Transverse colon (tissue), 4 donors: ENCODE results near the gene ZNF33A. TPM values are rescaled to one million over a fixed set of nuclear protein-coding genes. Genes with fewer than 3 reads are reported as not detected.
"Not testable (repeated sequence)": the region's sequence is repeated elsewhere in the genome, so short reads cannot be mapped to it uniquely, and the experiment has no call there.

Source experiments
- DNase-seq: peaks from one replicate; pipeline ENCODE4 v3.0.0-alpha.2; 2019
- H3K27ac ChIP-seq, 4 donors: fragments of 200-600 bp; sonication (generic); 2 replicates each; pipeline ENCODE4 v1.5.1; 2016 to 2018; ENCODE audit warnings: inconsistent platforms in 4 of 4
- H3K27me3 ChIP-seq: fragments of 200-600 bp; sonication (generic); 2 replicates; pipeline ENCODE4 v1.5.1; 2017; ENCODE audit warnings: inconsistent platforms
- H3K36me3 ChIP-seq, 4 donors: fragments of 200-600 bp; sonication (generic); 2 replicates each; pipeline ENCODE4 v1.5.1; 2017 to 2019; ENCODE audit warnings: inconsistent platforms in 4 of 4
- H3K4me1 ChIP-seq, 4 donors: fragments of 200-600 bp; sonication (generic); 2 replicates each; pipeline ENCODE4 v1.5.1; 2017 to 2020; ENCODE audit warnings: inconsistent platforms in 4 of 4
- H3K4me3 ChIP-seq, 4 donors: fragments of 200-600 bp; sonication (generic); 1 replicate in 1 of 4; 2 replicates in 3 of 4; pipeline versions ENCODE4 v1.5.1 to v1.6.1; 2017 to 2019; ENCODE audit warnings: inconsistent platforms in 4 of 4
- H3K9me3 ChIP-seq, 2 donors: fragments of 200-600 bp; sonication (generic); 2 replicates each; pipeline ENCODE4 v1.5.1; 2017 to 2019; ENCODE audit warnings: inconsistent platforms in 2 of 2
- EP300 ChIP-seq: sonication (generic); formaldehyde crosslinking; IDR thresholded peaks from one replicate; pipeline ENCODE4 v1.6.1; 2017; ENCODE audit warnings: antibody characterized with exemption, low read depth
- POLR2A ChIP-seq: fragments of 450-650 bp; IDR thresholded peaks from one replicate; pipeline ENCODE4 v1.6.1; 2016; ENCODE audit warnings: antibody characterized with exemption, mild to moderate bottlenecking, moderate library complexity
- POLR2AphosphoS5 ChIP-seq, 3 donors: sonication (generic); formaldehyde crosslinking; IDR thresholded peaks; one replicate each; pipeline ENCODE4 v1.6.1; 2016; ENCODE audit warnings: antibody characterized with exemption in 3 of 3
- WGBS, 2 donors: methylation state at CpG; one replicate each; pipeline ENCODE4 v1.1.5; 2018; ENCODE audit warnings: low coverage in 1 of 2; 5-methylcytosine and 5-hydroxymethylcytosine counted together
- in situ Hi-C, 4 donors: fragments of 200-750 bp; cut with MboI; loops; one replicate each; pipeline versions ENCODE4 v1.15.0 to v1.15.1; 2017; ENCODE audit warnings: low sequenced_read_pairs in 3 of 4, low pct_ligation_motif_present in 1 of 4, low pct_unique_long_range_greater_than_20kb in 1 of 4
- intact Hi-C: fragments of 100-400 bp; cut with DNase I; formaldehyde crosslinking; loops from one replicate; pipeline ENCODE4 v1.15.1; 2023; ENCODE audit warnings: low total_unique reads
- total RNA-seq, 4 donors: library from RNA; depleted of rRNA; stranded (reverse); fragments of >200 nt; gene quantifications; one replicate each; pipeline ENCODE4 v1.1.0, GENCODE V29; 2016
- TF ChIP-seq, protein P1 (sequence below), 5 experiments: fragments of 200-600 bp in 3 of 5; fragments of 450-650 bp in 2 of 5; sonication (generic) in 3 of 5; IDR thresholded peaks; 1 replicate in 2 of 5; 2 replicates in 3 of 5; pipeline ENCODE4 v1.5.1; 2016 to 2017; ENCODE audit warnings: antibody characterized with exemption in 5 of 5, inconsistent platforms in 3 of 5, mild to moderate bottlenecking in 2 of 5, moderate library complexity in 1 of 5

The ZNF33A gene
- total RNA-seq, 4 donors from 2014 or later: 17.3 to 51.1 (median 25.5) TPM

- in situ Hi-C loops: no loop called here
These were observed 43.9 kb downstream of the ZNF33A start for GRCh38 chr10:38054361-38054797.

DNA sequence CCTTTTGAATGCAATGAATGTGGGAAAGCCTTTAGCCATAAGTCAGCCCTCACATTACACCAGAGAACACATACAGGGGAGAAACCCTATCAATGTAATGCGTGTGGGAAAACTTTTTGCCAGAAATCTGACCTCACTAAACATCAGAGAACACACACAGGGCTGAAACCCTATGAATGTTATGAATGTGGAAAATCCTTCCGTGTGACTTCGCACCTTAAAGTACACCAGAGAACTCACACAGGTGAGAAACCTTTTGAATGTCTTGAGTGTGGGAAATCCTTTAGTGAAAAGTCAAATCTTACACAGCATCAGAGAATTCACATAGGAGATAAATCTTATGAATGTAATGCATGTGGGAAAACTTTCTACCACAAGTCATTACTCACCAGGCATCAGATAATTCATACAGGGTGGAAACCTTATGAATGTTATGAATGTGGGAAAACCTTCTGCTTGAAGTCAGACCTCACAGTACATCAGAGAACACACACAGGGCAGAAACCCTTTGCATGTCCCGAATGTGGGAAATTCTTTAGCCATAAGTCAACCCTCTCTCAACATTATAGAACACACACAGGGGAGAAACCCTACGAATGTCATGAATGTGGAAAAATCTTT is 44.9 kb downstream of the ZNF33A start:
- intact Hi-C loops, in situ Hi-C loops, H3K27ac ChIP-seq, DNase-seq, H3K4me1 ChIP-seq, H3K4me3 ChIP-seq, H3K27me3 ChIP-seq: not testable (repeated sequence)
- 94 to 95% methylated on average over 3 to 5 of the region's 5 CpGs for WGBS, 2 donors
- H3K9me3 ChIP-seq: peaks cover 61 to 66% of the 10 kb centered on the region in 2 donors
- H3K36me3 ChIP-seq: peaks cover 5 to 90% (median 42%) of the 10 kb centered on the region in 4 donors

More at GRCh38 chr10:38054361-38054797, 43.9 kb downstream of the ZNF33A start:
- Histone ChIP-seq H3K27ac (no peak overlapping the region), H3K9me3 (peaks cover 61 to 66% of the 10 kb centered on the region in 2 donors), H3K4me1 (no peaks in the 10 kb centered on the region), H3K36me3 (peaks cover 5 to 90% (median 42%) of the 10 kb centered on the region in 4 donors), H3K4me3 (no peak overlapping the region), H3K27me3 (no peaks in the 10 kb centered on the region)
- intact Hi-C loops: no loop called here
- TF ChIP-seq EP300 (no peak), POLR2A (no peak), POLR2AphosphoS5 (IDR thresholded peaks at IDR 0.05) (no peak)
- DNase-seq: no peak

- H3K27me3 ChIP-seq, DNase-seq, H3K4me1 ChIP-seq, H3K36me3 ChIP-seq, H3K9me3 ChIP-seq, intact Hi-C loops, H3K27ac ChIP-seq, in situ Hi-C loops, H3K4me3 ChIP-seq: not testable (repeated sequence)
- WGBS, 2 donors: 25 to 53% methylated on average over 1 of the region's 1 CpG
These were observed 59.2 kb downstream of the ZNF33A start for GRCh38 chr10:38069663-38070062.

DNA sequence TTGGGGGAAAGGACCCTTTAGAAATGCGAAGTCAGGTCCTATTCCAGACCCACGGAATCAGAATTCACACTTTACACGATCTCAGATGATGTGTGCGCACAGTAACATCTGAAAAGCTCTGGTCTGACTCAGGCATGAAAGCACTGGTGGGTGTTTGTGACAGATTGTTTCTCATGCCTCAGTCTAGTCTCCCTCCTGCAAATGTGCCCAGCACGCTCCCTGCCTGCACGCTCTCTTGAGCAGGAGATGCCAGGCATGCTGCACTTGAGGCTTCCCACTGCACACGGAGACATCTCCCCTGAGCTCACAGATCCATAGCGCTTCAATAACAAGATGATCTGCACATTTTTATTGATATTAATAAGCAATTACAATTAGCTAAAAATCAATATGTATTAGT is 60.0 kb downstream of the ZNF33A start:
- intact Hi-C loops (no loop called here), in situ Hi-C loops (no loop called here)
- no peak overlapping the region for H3K4me3 ChIP-seq
- no peak for DNase-seq
- H3K27me3 ChIP-seq: no peaks in the 10 kb centered on the region
- WGBS, 2 donors: 87 to 97% methylated on average over 4 to 8 of the region's 8 CpGs
- no peaks in the 10 kb centered on the region for H3K9me3 ChIP-seq
- no peaks in the 10 kb centered on the region for H3K36me3 ChIP-seq
- no peak overlapping the region for H3K27ac ChIP-seq
- no peaks in the 10 kb centered on the region for H3K4me1 ChIP-seq
- TF ChIP-seq, protein P1, sequence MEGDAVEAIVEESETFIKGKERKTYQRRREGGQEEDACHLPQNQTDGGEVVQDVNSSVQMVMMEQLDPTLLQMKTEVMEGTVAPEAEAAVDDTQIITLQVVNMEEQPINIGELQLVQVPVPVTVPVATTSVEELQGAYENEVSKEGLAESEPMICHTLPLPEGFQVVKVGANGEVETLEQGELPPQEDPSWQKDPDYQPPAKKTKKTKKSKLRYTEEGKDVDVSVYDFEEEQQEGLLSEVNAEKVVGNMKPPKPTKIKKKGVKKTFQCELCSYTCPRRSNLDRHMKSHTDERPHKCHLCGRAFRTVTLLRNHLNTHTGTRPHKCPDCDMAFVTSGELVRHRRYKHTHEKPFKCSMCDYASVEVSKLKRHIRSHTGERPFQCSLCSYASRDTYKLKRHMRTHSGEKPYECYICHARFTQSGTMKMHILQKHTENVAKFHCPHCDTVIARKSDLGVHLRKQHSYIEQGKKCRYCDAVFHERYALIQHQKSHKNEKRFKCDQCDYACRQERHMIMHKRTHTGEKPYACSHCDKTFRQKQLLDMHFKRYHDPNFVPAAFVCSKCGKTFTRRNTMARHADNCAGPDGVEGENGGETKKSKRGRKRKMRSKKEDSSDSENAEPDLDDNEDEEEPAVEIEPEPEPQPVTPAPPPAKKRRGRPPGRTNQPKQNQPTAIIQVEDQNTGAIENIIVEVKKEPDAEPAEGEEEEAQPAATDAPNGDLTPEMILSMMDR (IDR thresholded peaks at IDR 0.05): no peak
- TF ChIP-seq EP300 (no peak), POLR2AphosphoS5 (IDR thresholded peaks at IDR 0.05) (no peak), POLR2A (no peak)

DNA sequence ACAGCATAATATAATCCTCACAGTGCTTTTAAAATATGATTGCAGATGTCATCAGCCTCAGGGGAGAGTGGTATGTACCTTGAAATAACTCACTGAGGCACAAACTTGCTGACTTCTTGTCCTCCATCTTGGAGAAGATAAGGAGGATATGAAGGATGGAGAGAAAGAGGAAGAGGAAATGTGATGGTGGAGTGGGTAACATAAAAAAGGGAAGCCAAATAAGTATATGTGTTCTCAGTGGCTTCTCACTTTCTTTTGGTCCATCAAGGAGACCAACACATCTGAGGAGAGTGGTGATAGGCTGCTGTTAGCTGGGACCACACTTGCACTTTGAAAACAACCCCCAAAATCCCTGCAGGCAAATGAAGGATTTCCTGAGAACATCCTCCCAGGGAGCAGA is 62.1 kb downstream of the ZNF33A start:
- in situ Hi-C loops (no loop called here), intact Hi-C loops (no loop called here)
- H3K27me3 ChIP-seq: no peaks in the 10 kb centered on the region
- H3K36me3 ChIP-seq: no peaks in the 10 kb centered on the region
- DNase-seq: no peak
- H3K4me3 ChIP-seq: no peak overlapping the region
- H3K4me1 ChIP-seq: no peaks in the 10 kb centered on the region
- TF ChIP-seq EP300: no peak
- no peak for TF ChIP-seq POLR2A
- TF ChIP-seq, protein P1 (IDR thresholded peaks at IDR 0.05): no peak
- no peak for TF ChIP-seq POLR2AphosphoS5 (IDR thresholded peaks at IDR 0.05)
- no peak overlapping the region for H3K27ac ChIP-seq
- peaks cover under 1 to 3% of the 10 kb centered on the region in 2 donors for H3K9me3 ChIP-seq
